Stimulated activated CD4-positive, alpha-beta T cell treated with anti-CD3 and anti-CD28 coated beads, Interleukin-4, amount 100 ng/mL, for 4 hours (primary cell): ENCODE data around the gene EPS8L3.

Experiments
- DNase-seq, 2 experiments: peaks; one replicate each; pipeline ENCODE4 v3.0.0-alpha.2; 2020

Gene EPS8L3

GRCh38 chr1:109793486-109794318 lies 30.0 kb upstream of the EPS8L3 start:
- peak in 1 of 2 experiments; percentile 40 for DNase-seq

- no peak for DNase-seq
These were observed 29.4 kb upstream of the EPS8L3 start for GRCh38 chr1:109793089-109793485.

DNA sequence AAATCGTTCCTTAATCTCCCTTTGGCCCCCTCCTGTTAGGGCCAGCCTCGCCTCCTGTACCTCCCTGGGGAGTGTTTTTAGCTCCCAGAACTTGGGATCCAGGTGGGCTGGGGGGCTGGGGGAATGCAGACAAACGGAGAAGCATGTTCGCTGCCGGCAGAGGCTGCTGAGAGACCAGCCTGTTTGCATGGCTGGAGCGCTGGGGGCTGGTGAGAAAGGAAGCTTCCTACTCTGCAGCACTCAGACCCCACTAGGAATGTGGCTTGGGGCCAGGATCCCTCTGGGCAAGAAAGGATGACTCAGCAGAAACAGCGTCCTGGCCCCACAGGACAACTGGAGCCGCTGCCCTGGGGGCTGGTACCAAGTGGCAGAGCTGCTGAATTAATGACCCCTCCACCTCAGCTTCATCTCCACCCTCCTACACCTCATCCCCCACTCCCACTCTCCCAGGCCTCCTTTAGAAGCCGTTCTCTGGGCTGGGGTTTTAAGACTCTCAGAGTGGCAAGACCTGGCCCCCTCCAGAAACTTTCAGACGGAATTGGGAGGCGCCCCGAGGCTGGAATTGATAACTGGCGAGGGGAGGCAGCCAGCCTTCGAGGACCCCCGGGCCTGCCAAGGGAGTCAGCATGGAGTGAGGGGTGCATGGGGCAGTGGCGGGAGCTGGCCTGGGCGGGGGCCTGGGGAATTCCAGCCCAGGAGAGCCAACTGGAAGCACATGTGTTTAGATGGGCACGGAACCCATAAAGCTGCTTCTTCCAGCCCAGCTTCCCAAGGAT lies 28.5 kb upstream of the EPS8L3 start:
- no peak for DNase-seq

GRCh38 chr1:109791495-109792043 lies 27.8 kb upstream of the EPS8L3 start:
- no peak for DNase-seq

DNA sequence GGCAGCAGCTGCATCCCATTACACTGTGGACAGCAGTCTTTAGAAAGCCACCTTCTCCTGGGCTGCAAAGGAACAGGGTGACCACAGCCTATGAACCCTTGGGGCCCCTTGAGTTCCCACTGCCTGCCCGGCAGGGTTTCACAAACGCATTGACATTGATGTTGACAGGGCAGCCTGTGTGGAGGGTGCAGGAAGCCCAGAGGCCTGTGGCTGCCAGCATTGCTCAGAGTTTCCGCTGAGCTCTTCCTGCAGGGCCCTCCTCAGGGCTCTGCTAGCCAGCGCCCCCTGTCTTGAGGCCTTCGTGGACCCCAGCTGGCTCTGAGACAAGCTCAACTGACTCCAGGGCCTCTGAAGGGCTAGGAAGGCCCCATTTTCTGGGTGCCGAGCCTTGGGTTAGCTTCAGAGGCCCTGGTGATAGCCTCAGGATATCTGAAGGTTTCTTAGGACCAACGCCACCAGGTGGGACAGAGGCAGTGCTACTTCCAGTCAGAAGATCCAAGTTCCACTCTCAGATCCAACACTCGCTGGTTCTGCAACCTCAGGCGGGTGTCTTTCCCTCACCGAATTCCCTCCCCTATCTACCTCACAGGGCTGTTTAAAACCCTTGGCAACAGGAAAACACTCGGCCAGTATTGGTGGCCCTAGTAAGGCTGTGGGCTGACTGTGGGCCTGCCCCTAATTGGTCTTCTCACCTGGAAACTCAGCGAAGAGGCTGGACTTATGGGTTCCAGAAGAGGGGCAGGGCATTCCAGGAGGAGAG lies 27.2 kb upstream of the EPS8L3 start:
- peak; percentile 65 to 81 for DNase-seq

GRCh38 chr1:109790329-109790728 lies 26.6 kb upstream of the EPS8L3 start:
- no peak for DNase-seq

DNA sequence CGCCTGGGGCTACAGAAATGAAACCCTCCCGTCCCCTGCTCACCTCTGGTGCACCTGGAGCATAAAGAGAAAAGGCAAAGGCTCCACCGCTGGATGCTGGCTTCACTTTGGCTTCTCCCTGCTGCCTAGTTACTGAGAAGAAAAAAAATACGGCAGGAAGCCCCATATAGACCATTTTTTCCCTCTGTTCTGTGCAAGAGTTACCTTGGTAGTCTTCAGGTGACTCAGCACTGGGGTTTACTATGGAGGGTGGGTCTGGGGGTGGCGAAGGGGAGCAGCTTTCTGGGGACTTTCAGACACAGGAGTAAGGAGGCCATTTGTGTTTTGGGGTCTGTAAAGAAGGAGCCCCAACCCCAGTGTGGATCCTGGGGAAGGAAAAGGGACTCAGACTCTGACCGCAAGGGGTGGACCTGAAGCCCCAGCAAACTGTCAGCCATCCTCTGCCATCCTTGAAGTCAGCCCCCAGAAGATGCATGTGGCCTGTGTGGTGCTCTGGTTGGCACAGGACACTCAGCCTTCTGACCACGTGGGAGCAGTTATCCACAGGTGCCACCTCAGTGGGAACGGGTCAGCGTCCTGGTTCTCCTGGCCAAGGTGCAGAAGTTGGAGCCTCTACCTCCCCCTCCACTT lies 25.9 kb upstream of the EPS8L3 start:
- DNase-seq: no peak

DNA sequence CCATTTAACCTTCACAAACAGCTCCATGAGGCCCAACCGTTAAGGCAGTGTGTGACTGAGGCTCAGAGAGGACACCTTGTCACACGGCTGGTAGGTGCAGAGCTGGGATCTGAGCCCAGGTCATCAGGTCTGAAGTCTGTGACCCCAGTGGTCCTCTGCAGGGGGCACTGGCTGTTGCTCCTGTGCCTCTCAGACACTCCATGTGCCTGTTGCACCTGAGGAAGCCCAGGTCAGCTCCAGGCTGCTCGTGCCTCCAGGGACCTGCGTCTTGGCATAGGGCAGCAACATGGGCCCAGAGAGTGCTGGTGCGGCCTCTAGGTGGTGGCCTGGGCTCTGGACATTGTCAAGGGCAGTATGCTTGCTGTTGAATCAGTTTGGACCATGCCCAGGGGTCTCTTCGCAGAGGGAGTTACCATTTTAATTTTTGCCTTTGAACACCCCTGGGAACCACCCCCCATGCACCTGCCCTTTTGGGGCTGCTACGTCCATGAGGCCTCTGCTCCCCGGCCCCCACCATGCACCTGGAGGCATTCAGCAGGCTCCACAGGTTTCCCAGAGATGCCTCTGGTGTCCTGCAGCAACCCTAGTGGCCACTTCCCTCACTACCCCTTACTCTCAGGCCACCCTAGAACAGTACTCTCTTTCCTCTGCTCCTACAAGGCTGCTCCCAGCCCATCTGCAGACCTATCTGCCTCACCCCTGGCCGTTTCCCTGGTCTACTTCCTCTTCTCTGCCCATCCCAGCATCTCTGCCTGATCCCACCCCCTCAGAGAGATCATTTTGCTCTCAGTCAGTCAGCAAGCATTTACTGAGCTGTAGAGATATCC lies 25.2 kb upstream of the EPS8L3 start:
- no peak for DNase-seq

- DNase-seq: no peak
These were observed 24.3 kb upstream of the EPS8L3 start for GRCh38 chr1:109787845-109788601.

- no peak for DNase-seq
These were observed 23.6 kb upstream of the EPS8L3 start for GRCh38 chr1:109787211-109787844.

DNA sequence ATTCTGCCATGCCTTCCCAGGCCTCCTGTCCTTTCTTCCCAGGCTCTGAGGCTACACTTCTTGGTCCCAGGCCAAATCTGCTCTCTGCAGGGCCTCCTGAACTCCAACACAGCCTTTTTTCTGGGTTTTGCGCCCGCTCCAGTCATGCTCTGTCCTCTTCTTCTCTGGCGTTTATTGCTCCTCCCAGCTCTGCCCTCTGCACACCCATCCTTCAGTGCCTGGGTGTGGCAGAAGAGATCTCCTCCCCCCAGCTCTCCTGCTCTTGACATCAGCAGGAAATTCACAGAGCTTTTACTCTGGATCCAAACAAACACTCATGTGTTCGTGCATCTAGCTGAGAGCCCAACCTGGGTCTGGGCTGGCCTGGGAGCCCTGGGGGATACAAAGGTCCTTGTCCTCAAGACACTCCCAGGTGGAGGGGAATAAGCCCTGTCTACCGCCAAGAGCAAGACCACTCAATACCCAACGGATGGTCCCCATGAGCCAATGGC lies 22.9 kb upstream of the EPS8L3 start:
- DNase-seq: no peak

DNA sequence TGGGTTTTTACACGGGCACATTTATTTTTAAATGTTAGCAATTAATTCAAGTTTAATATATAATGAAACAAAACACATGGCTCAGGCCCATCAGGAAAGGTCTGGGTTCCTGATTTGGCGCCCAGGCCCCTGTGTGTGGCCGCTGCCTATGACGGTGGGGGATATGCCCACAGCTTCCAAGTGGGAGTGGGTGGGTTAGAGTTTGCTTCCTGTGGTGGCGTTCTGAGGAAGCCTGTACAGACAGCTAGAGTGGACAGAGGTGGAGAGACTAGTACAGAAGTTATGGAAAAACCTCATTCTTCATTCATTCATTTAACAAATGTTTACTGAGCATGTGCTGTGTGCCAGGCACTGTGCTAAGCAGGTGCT lies 22.4 kb upstream of the EPS8L3 start:
- DNase-seq: no peak

DNA sequence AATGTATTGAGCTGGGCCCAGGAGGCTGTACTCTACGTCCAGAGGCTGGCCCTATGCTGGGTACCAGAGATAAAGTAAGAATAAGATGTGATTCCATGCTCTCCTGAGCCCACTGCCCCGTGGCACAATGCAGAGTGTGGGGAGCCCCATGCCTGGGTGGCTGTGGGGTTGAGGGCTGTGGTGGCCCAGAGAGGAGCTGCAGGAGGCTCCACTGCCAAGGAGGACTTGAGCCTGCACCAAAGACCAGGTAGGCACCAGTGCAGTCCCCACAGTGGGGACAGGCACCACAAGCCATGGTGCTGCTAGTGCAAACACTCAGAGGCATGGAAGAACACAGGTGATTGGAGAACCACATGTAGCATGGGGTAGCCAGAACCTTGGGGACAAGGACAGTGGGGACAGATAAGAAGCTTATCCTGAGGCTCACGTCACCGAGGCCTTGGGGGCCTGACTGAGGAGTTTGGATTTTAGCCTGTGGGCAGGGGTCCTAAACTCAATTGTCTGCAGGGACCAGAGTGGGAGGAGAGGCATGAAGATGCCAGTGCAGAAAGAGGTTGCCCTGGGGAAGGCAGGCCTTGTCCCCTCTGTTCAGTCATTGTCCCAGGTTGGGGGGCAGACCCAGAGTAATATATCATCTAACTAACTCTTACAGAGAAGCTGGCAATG lies 21.9 kb upstream of the EPS8L3 start:
- no peak for DNase-seq

- no peak for DNase-seq
These were observed 21.0 kb upstream of the EPS8L3 start for GRCh38 chr1:109784551-109785252.

- no peak for DNase-seq
These were observed 19.7 kb upstream of the EPS8L3 start for GRCh38 chr1:109783436-109783835.

DNA sequence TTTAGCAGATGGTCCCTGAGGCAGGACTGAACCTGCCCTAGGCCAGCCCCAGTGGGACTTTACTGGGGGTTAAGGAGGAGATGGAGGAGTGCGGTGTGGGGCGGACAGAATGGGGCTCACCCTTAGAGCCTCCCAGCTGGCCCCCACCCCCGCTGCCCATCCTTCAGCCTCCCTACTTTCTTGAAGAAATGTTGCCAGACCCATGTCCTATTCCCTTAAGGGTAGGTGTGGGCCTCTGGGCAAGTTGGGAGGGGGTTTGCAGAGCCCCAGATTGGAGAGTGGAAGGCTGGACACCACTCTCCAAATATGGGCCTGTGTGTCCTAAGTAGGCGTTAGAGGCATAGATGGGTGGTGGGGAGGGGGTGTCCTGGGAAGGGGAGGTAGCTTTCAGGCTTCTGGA lies 19.2 kb upstream of the EPS8L3 start:
- no peak for DNase-seq

DNA sequence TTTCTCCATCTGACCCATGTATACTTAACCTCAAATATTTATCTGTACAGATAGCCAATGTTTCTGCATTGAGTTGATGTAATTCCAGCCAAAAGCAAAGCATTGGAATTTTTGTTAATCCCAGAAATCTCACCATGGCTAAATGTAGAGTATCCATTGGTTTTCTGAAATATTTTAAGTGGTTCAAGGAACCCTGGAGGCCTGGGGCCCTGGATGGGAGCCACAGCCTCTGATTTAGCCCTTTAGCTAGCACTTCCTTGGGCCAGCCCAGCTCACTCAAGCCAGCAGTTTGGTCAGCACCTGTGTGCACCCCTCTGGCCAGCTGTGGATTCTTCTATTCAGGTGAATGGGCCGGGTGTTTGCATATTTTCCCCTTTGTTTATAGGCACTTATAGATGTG lies 18.8 kb upstream of the EPS8L3 start:
- DNase-seq: no peak

DNA sequence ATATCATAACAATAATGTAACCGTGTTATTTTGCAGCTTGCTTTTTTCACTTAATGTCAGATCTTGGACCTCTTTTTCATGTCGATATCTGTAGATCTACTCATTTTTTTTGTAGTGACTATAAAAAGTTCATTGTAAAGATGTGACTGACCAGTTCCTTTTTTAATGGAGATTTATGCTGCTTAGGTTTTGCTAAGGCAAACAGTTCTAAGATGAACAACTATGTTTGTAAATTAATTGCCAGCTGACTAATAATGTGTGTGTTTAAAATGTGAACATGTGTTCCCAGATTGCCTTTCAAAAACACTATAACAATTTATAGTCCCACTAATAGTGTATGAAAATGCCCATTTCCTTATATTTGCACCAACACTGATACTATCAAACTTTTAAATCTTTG lies 18.1 kb upstream of the EPS8L3 start:
- no peak for DNase-seq

GRCh38 chr1:109780982-109781381 lies 17.3 kb upstream of the EPS8L3 start:
- DNase-seq: no peak
